Nephron (organoid): Measurements from ENCODE around the gene C11orf65.
A peak's percentile ranks its signal among the peaks of the same experiment; 100 is the strongest.

Source experiments
- H3K27ac Mint-ChIP-seq, 3 experiments: 2 replicates each; pipeline ENCODE4 v1.8.0; 2020; ENCODE audit warnings: mixed read lengths in 3 of 3, mild to moderate bottlenecking in 2 of 3, moderate library complexity in 1 of 3
- H3K27me3 Mint-ChIP-seq: 2 replicates; pipeline ENCODE4 v1.8.0; 2021; ENCODE audit warnings: low read depth, mild to moderate bottlenecking, moderate library complexity, mixed read lengths
- H3K36me3 Mint-ChIP-seq: 2 replicates; pipeline ENCODE4 v1.8.0; 2020; ENCODE audit warnings: low read depth, mixed read lengths
- H3K4me1 Mint-ChIP-seq: 2 replicates; pipeline ENCODE4 v1.8.0; 2020; ENCODE audit warnings: mixed read lengths
- H3K4me3 Mint-ChIP-seq, 3 experiments: 2 replicates each; pipeline ENCODE4 v1.8.0; 2020; ENCODE audit warnings: mild to moderate bottlenecking in 3 of 3, mixed read lengths in 3 of 3, moderate library complexity in 2 of 3
- H3K9me3 Mint-ChIP-seq: 2 replicates; pipeline ENCODE4 v1.8.0; 2020; ENCODE audit warnings: mixed read lengths
- TF ChIP-seq, protein P1 (sequence below), 3 experiments: fragments of 200-600 bp; sonication (generic); IDR thresholded peaks; one replicate each; pipeline ENCODE4 v1.5.0; 2021; ENCODE audit warnings: antibody characterized with exemption in 3 of 3; ENCODE audit not compliant: unreplicated experiment in 3 of 3

Gene C11orf65, protein sequence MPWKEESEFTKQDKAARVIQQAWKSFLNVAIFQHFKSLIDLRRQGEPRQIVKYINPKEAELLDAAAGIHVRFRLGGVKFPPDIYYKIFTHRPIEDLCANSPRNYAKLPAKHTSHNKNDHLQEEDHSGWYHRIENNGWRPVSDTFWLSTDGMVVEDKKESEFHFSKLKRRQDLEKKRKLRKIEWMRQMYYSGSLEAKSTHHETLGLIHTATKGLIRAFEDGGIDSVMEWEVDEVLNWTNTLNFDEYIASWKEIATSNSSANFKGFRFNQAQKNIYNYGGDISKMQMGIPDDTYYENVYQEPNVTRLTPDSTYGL

DNA sequence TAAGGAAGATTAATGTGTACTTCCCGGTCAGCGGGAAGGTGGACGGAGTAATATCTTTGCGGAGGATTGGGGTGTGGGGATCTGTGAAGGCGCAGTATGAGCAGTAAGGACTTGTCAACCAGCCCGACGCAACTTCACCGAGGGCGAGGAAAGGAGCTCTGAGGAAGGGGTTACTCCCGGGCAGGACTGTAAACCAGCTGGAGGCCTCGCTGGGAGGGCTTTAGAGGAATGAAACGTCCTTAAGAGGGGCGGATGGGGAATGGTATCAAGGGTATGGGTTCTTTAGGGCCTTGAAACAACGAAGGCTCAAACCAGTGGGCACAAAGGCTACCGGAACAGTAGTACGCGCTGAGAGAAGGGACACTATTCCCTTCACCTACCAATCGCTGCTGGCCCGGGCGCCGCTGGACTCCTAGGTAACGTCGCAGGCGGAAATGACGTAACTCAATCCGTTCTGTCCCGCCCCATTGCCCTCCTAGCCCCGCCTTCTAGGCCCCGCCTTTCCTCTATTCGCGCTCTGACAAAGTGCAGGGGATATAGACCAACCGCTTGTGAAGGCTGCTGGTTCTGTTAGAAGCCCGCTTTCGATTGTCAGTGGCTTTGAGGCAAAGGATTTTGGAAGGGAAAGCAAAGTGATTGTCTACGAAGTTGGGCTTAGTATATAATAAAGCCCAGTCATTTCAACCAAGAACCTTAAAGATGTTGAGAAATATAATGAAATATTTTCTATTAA lies at the start of gene C11orf65:
Gene C11orf65, minus strand, starts transcription at position 439 of the 733 bp plus-strand sequence. CDS start 5,970 bp downstream, outside the sequence.
- Mint-ChIP-seq H3K36me3 (no peaks in the 10 kb centered on the region), H3K4me1 (no peaks in the 10 kb centered on the region), H3K9me3 (no peaks in the 10 kb centered on the region), H3K27ac (peak within 1 kb of the TSS; percentile 100), H3K27me3 (no peaks in the 10 kb centered on the region), H3K4me3 (peak within 1 kb of the TSS; percentile 96 to 99 (median 97))
- TF ChIP-seq, protein P1, sequence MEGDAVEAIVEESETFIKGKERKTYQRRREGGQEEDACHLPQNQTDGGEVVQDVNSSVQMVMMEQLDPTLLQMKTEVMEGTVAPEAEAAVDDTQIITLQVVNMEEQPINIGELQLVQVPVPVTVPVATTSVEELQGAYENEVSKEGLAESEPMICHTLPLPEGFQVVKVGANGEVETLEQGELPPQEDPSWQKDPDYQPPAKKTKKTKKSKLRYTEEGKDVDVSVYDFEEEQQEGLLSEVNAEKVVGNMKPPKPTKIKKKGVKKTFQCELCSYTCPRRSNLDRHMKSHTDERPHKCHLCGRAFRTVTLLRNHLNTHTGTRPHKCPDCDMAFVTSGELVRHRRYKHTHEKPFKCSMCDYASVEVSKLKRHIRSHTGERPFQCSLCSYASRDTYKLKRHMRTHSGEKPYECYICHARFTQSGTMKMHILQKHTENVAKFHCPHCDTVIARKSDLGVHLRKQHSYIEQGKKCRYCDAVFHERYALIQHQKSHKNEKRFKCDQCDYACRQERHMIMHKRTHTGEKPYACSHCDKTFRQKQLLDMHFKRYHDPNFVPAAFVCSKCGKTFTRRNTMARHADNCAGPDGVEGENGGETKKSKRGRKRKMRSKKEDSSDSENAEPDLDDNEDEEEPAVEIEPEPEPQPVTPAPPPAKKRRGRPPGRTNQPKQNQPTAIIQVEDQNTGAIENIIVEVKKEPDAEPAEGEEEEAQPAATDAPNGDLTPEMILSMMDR (IDR thresholded peaks at IDR 0.05; ENCODE audit: unreplicated experiment in 3 of 3) = no peak

DNA sequence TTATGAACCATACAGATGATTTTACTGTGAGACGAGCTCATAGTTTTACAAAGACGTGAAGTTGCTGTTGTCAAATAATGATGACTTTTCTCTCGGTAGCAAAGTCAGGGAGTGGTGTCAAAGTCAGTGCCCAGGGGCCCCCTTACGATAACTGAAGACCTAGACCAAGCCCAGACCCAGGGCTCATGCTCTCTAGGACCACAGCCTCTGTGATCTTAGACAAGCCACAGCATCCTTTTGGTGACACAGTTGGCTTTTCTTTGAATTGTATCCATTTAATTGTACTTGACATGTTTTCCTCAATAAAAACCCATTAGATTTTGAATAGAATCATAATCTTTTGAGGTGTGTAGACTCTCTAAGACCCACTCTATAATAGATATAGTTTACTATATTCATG lies 48.8 kb upstream of the C11orf65 start:
- Mint-ChIP-seq H3K27ac (no peak overlapping the region), H3K27me3 (no peaks in the 10 kb centered on the region), H3K4me3 (no peak overlapping the region), H3K36me3 (peaks cover 29% of the 10 kb centered on the region), H3K9me3 (no peaks in the 10 kb centered on the region), H3K4me1 (no peaks in the 10 kb centered on the region)
- TF ChIP-seq, protein P1 (IDR thresholded peaks at IDR 0.05; ENCODE audit: unreplicated experiment in 3 of 3) = no peak

DNA sequence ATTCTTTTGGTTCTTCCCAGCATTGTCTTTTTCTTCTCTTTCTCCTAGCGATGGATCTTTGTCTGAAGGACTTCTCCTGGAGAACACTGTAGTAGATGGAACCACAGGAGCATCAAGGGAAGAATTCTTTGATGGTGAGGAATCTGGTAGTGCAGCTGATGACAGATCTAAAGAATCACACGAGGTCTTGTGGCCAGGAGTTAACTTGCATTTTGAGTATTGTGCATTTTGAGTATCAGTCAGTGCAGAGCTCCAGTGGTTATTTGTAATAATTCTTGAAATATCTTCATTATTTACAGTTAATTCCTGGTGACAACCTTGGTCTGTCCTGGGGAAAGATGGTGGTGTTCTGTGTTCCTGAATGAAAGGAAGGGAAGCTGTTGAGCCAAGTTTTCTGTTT lies 45.4 kb upstream of the C11orf65 start:
- no peak overlapping the region for H3K27ac Mint-ChIP-seq
- no peaks in the 10 kb centered on the region for H3K9me3 Mint-ChIP-seq
- no peak overlapping the region for H3K4me3 Mint-ChIP-seq
- TF ChIP-seq, protein P1 (IDR thresholded peaks at IDR 0.05; ENCODE audit: unreplicated experiment in 3 of 3) = no peak
- H3K4me1 Mint-ChIP-seq = no peaks in the 10 kb centered on the region
- no peaks in the 10 kb centered on the region for H3K27me3 Mint-ChIP-seq
- peaks cover 41% of the 10 kb centered on the region for H3K36me3 Mint-ChIP-seq

DNA sequence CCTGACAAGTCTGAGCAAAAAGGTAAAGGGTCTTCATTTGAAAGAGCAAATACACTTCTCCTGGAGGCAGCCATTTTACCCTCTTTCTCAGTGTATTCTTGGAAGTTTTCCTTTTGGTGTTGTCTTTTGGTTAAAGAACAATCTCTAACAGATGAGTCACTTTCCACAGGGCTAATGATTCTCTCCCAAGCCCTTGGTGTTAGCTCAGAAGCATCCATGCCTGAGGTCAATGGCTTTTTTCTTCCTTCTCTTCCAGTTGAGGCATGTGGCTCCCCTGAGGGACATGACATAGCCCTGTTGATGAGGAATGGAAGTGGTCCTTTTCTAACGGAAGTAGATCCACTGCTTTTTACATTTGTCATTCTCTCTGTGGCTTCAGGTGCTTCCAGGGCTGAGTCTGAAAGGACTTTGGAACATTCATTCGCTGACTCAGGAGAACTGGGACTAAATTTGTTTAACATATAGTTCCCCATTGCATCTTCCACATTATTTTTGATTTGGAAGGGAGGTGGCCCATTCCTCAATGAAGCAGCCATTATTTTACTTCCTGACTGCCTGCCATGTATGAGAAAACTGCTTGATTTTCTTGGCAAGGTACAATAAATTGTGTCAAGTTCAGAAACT lies 44.6 kb upstream of the C11orf65 start:
- Mint-ChIP-seq H3K27ac (peak overlapping the region in 1 of 3 experiments; percentile 0), H3K4me1 (no peaks in the 10 kb centered on the region), H3K4me3 (no peak overlapping the region), H3K27me3 (no peaks in the 10 kb centered on the region), H3K9me3 (no peaks in the 10 kb centered on the region), H3K36me3 (peaks cover 41% of the 10 kb centered on the region)
- TF ChIP-seq, protein P1 (IDR thresholded peaks at IDR 0.05; ENCODE audit: unreplicated experiment in 3 of 3) = no peak

DNA sequence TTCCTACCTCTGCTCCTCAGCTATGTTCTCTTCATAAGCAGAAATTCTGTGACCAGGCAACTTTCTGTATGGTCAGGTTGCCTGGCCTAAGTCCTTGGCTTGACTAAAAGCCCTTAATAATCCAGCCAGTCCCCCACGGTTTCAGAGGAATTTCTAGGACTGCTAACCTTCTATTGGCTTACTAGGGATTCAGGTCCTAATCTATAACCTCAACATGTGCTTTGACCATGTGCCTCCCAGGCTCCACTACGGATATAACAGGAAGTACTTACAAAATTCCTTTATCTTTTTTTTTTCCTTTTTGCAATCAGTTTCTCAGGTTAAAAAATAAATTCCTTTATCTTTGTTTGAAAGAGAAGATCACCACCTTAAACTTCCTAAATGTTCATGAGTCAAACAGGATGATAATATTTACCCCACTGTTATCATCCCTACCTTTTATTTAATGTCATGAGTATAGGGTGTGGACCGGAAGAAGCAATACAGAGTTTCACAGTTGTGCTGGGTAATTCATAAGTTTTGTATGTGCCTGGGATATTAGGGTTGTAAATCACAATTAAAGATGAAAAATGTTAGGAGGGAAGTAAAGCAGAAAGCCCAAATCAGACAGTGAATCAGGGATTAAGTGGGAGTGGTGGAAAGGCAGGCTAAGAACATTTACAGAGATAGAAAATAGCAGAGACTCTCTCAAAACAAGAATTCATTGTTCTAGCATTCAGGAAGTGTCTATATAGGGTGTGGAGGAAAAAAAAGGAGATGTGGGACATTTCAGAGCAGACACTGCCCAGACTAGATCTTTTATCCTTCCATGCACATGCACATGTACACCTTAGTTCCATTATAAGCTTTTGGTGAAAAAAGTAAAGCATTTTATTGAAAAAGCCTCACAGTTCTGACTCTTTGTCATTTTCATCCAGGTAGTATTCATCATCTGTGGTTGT lies 41.6 kb upstream of the C11orf65 start:
- H3K36me3 Mint-ChIP-seq = peaks cover 31% of the 10 kb centered on the region

More for the DNA sequence above, 41.6 kb upstream of the C11orf65 start:
- TF ChIP-seq, protein P1 (IDR thresholded peaks at IDR 0.05; ENCODE audit: unreplicated experiment in 3 of 3) = no peak
- Mint-ChIP-seq H3K27ac (peak overlapping the region in 1 of 3 experiments; percentile 15), H3K9me3 (no peaks in the 10 kb centered on the region), H3K4me3 (no peak overlapping the region), H3K4me1 (no peaks in the 10 kb centered on the region), H3K27me3 (no peaks in the 10 kb centered on the region)
